A549 (cell line): ENCODE measurements around the gene BTBD3. TPM values are rescaled to one million over a fixed set of nuclear protein-coding genes. Genes with fewer than 3 reads are reported as not detected.

ENCODE experiments used
- ATAC-seq, 2 experiments: fragments of 200-7000 bp in 1 of 2; fragments of >200 bp in 1 of 2; cut with Nextera tagmentation in 1 of 2; cut with Tn5 transposase in 1 of 2; 3 replicates each; pipeline versions ENCODE4 v1.8.0 to v1.9.1; 2018 to 2020; ENCODE audit warnings: mild to moderate bottlenecking in 1 of 2, moderate library complexity in 1 of 2
- CTCF ChIA-PET: fragments of 300-600 bp; sonication (Branson Sonifier 250); formaldehyde crosslinking; extraction: SDS; loops from one replicate; lab custom pipeline; 2021; ENCODE audit warnings: antibody characterized with exemption, inconsistent platforms; lab: Yijun Ruan, JAX
- POLR2A ChIA-PET: fragments of 350-600 bp; formaldehyde crosslinking; extraction: SDS; loops from one replicate; lab custom pipeline; 2021; ENCODE audit warnings: antibody characterized with exemption, inconsistent platforms; lab: Yijun Ruan, JAX
- DNase-seq, 2 experiments: peaks; one replicate each; pipeline versions ENCODE4 v3.0.0 to v3.0.0-alpha.2; 2011 to 2016; ENCODE audit warnings: low read depth in 1 of 2, low spot score in 1 of 2
- FAIRE-seq: peaks from 2 replicates; lab custom pipeline; 2011; peaks lifted over from hg19 to GRCh38; lab: Jason Lieb, UNC
- H3K27ac ChIP-seq, 2 experiments: fragments of >200 bp; sonication (Bioruptor Twin); formaldehyde crosslinking; 3 replicates each; pipeline ENCODE4 v1.5.1; 2016 to 2017
- H3K4me1 ChIP-seq: fragments of >200 bp; sonication (Bioruptor Twin); formaldehyde crosslinking; 3 replicates; pipeline ENCODE4 v1.6.1; 2016
- H3K4me2 ChIP-seq: fragments of >200 bp; sonication (Bioruptor Twin); formaldehyde crosslinking; 3 replicates; pipeline ENCODE4 v1.6.1; 2016
- H3K4me3 ChIP-seq: fragments of >200 bp; sonication (Bioruptor Twin); formaldehyde crosslinking; 3 replicates; pipeline ENCODE4 v1.5.1; 2016
- H3K9me3 ChIP-seq: fragments of >200 bp; sonication (Bioruptor Twin); formaldehyde crosslinking; 3 replicates; pipeline ENCODE4 v1.6.1; 2016
- CHD2 ChIP-seq: fragments of 150-350 bp; IDR thresholded peaks from 2 replicates; pipeline ENCODE4 v1.6.1; 2014; ENCODE audit warnings: low read length; ENCODE audit not compliant: partially characterized antibody
- CHD4 ChIP-seq: fragments of 200-600 bp; sonication (generic); IDR thresholded peaks from 2 replicates; pipeline ENCODE4 v1.6.1; 2016; ENCODE audit warnings: antibody characterized with exemption, mild to moderate bottlenecking, borderline replicate concordance
- CTCF ChIP-seq: fragments of >200 bp; sonication (Bioruptor Twin); formaldehyde crosslinking; IDR thresholded peaks from 3 replicates; pipeline ENCODE4 v1.5.1; 2016
- EHF ChIP-seq: fragments of 250-450 bp; sonication (Bioruptor Pico); IDR thresholded peaks from 2 replicates; pipeline ENCODE4 v1.5.0; 2020; ENCODE audit warnings: mild to moderate bottlenecking
- EHMT2 ChIP-seq: fragments of 200-600 bp; sonication (generic); IDR thresholded peaks from 2 replicates; pipeline ENCODE4 v1.6.1; 2016; ENCODE audit warnings: antibody characterized with exemption, low read depth, mild to moderate bottlenecking, moderate library complexity
- ESRRA ChIP-seq: fragments of 150-350 bp; IDR thresholded peaks from 2 replicates; pipeline ENCODE4 v1.6.1; 2014; ENCODE audit warnings: mild to moderate bottlenecking, low read length, borderline replicate concordance
- FOSL2 ChIP-seq, 2 experiments: fragments of 450-650 bp in 1 of 2; fragments of >200 bp in 1 of 2; sonication (Bioruptor Twin) in 1 of 2; formaldehyde crosslinking; IDR thresholded peaks; 2 replicates each; pipeline versions ENCODE4 v1.5.0 to v1.6.1; 2016 to 2020; ENCODE audit warnings: mild to moderate bottlenecking in 1 of 2, moderate library complexity in 1 of 2
- HOXA7 ChIP-seq: fragments of 250-450 bp; sonication (Bioruptor Pico); IDR thresholded peaks from 2 replicates; pipeline ENCODE4 v1.5.0; 2020; ENCODE audit warnings: mild to moderate bottlenecking, moderate library complexity
- JUNB ChIP-seq: fragments of >200 bp; sonication (Bioruptor Twin); formaldehyde crosslinking; IDR thresholded peaks from 2 replicates; pipeline ENCODE4 v1.6.1; 2016
- KDM1A ChIP-seq: fragments of 200-600 bp; sonication (generic); IDR thresholded peaks from 2 replicates; pipeline ENCODE4 v1.6.1; 2016; ENCODE audit warnings: low read depth, mild to moderate bottlenecking
- NPAS2 ChIP-seq: fragments of 250-450 bp; sonication (Bioruptor Pico); IDR thresholded peaks from 2 replicates; pipeline ENCODE4 v1.8.0; 2022; ENCODE audit warnings: mild to moderate bottlenecking, moderate library complexity, borderline replicate concordance
- PBX3 ChIP-seq: IDR thresholded peaks from 2 replicates; pipeline ENCODE4 v1.6.1; 2012
- RARB ChIP-seq: fragments of 250-450 bp; sonication (Bioruptor Pico); IDR thresholded peaks from 2 replicates; pipeline ENCODE4 v1.8.0; 2021; ENCODE audit warnings: mild to moderate bottlenecking, moderate library complexity
- RCOR1 ChIP-seq: fragments of 150-350 bp; IDR thresholded peaks from 2 replicates; pipeline ENCODE4 v1.6.1; 2014; ENCODE audit warnings: antibody characterized with exemption, low read length, low read depth
- RFX5 ChIP-seq: fragments of 450-650 bp; IDR thresholded peaks from 2 replicates; pipeline ENCODE4 v1.7.1; 2014; ENCODE audit warnings: antibody characterized with exemption, mild to moderate bottlenecking, moderate library complexity
- RNF2 ChIP-seq: fragments of 200-600 bp; sonication (generic); IDR thresholded peaks from 2 replicates; pipeline ENCODE4 v1.6.1; 2016; ENCODE audit warnings: low read depth, mild to moderate bottlenecking, antibody characterized with exemption, moderate library complexity, borderline replicate concordance
- USF2 ChIP-seq: fragments of 450-650 bp; IDR thresholded peaks from 2 replicates; pipeline ENCODE4 v1.6.1; 2014; ENCODE audit warnings: antibody characterized with exemption
- ZSCAN20 ChIP-seq: fragments of 250-450 bp; sonication (Bioruptor Pico); IDR thresholded peaks from 2 replicates; pipeline ENCODE4 v1.8.0; 2022; ENCODE audit warnings: mild to moderate bottlenecking, moderate library complexity
- WGBS: methylation state at CpG from one replicate; pipeline ENCODE4 v1.1.6; 2017; ENCODE audit errors: missing lambda C conversion rate; 5-methylcytosine and 5-hydroxymethylcytosine counted together
- polyA minus RNA-seq: library from RNA; depleted of rRNA, polyadenylated mRNA; stranded (reverse); fragments of >200 nt; gene quantifications from 2 replicates; pipeline ENCODE4 v1.2.3, GENCODE V29; 2011; rRNA and poly(A)+ RNA removed
- polyA plus RNA-seq, 4 experiments: library from polyadenylated mRNA; depleted of rRNA in 3 of 4; stranded (reverse); fragments of >200 nt; fragmentation: RNase III in 1 of 4; extraction: RNeasy Plus Mini Kit Qiagen cat#74134 plus additional on column Dnase treatment in 1 of 4; gene quantifications; 2 replicates in 3 of 4; 3 replicates in 1 of 4; pipeline ENCODE4 v1.2.3, GENCODE V29; 2011 to 2017

Gene BTBD3
- 47.1 and 51.5 TPM in 2 replicates for polyA plus RNA-seq (2011; rRNA removed)
- 12.8 and 15.7 TPM in 2 replicates for polyA plus RNA-seq (2012; cell fraction: cytosol; rRNA removed)
- polyA plus RNA-seq (2012; cell fraction: nucleus; rRNA removed), result 19.1 and 28.2 TPM in 2 replicates
- polyA plus RNA-seq (2017; fragmentation: RNase III; extraction: RNeasy Plus Mini Kit Qiagen cat#74134 plus additional on column Dnase treatment), result 16.3 TPM in 3 replicates
- 60.0 and 63.8 TPM in 2 replicates for polyA minus RNA-seq

- ATAC-seq (no peak), DNase-seq (no peak), FAIRE-seq (no peak)
- no peaks in the 10 kb centered on the region for H3K9me3 ChIP-seq
- H3K4me2 ChIP-seq, result no peak within 1 kb of the TSS
- ChIA-PET POLR2A (no interaction called here), CTCF (no interaction called here)
- H3K4me1 ChIP-seq, result no peaks in the 10 kb centered on the region
- H3K4me3 ChIP-seq, result no peak within 1 kb of the TSS
- H3K27ac ChIP-seq, result no peak within 1 kb of the TSS
- 82% methylated on average over 4 of the region's 4 CpGs for WGBS
- TF ChIP-seq KDM1A (no peak), RNF2 (no peak)
Observed at GRCh38 chr20:11917663-11918062, at the start of gene BTBD3. TSS of gene BTBD3 (plus strand) at chr20:11917893. CDS start at chr20:11918276, 383 bp downstream.

GRCh38 chr20:11869641-11870040 is 48.1 kb upstream of the BTBD3 start:
- H3K4me1 ChIP-seq, result no peaks in the 10 kb centered on the region
- H3K4me2 ChIP-seq, result no peak overlapping the region
- DNase-seq (no peak), FAIRE-seq (no peak), ATAC-seq (no peak)
- no peak overlapping the region for H3K4me3 ChIP-seq
- no peak overlapping the region for H3K27ac ChIP-seq
- POLR2A ChIA-PET, result no interaction called here
- CTCF ChIA-PET, result no interaction called here
- H3K9me3 ChIP-seq, result no peaks in the 10 kb centered on the region
- TF ChIP-seq HOXA7 (CRISPR knock-in tag), result no peak
- TF ChIP-seq NPAS2 (CRISPR knock-in tag), result no peak
- no peak for TF ChIP-seq USF2
- TF ChIP-seq RNF2, result no peak
- TF ChIP-seq, all 56 proteins: peak for 0

DNA sequence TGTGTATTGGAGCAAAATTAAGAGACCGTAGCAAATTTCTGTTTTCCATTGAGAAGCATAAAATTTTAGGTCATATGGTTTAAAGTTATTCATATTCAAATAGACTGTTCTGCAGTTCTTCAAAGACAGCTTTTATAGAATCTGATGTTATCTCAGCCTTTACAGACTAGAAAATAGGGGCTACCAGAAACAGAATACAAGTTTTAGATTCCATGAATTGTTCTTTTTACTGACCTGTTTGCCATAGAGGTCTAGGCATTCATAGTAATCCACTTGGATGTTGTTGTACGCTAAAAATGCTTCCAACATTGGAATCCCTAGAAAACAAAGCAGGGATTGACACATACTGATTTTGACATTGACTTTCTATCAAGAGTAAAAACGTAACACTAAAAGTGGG is 47.3 kb upstream of the BTBD3 start:
- ChIA-PET CTCF (no interaction called here), POLR2A (no interaction called here)
- H3K9me3 ChIP-seq, result no peaks in the 10 kb centered on the region
- FAIRE-seq (no peak), ATAC-seq (no peak), DNase-seq (no peak)
- TF ChIP-seq JUNB (no peak), EHMT2 (no peak), EHF (CRISPR knock-in tag) (no peak), CHD2 (no peak), RARB (CRISPR knock-in tag) (no peak), PBX3 (no peak), CHD4 (no peak), RFX5 (no peak), ESRRA (no peak), CTCF (no peak), ZSCAN20 (no peak), RCOR1 (no peak), FOSL2 (IDR thresholded peaks at IDR 0.05) (no peak), FOSL2 (CRISPR knock-in tag; IDR thresholded peaks at IDR 0.05) (no peak)
- 15% methylated on average over 3 of the region's 3 CpGs for WGBS
- no peak overlapping the region for H3K4me2 ChIP-seq
- no peak overlapping the region for H3K27ac ChIP-seq
- H3K4me1 ChIP-seq, result no peaks in the 10 kb centered on the region
- no peak overlapping the region for H3K4me3 ChIP-seq
